MV-4-11 (cell line): ENCODE data around the gene LDB2.
A peak's percentile ranks its signal among the peaks of the same experiment; 100 is the strongest.
"Not testable (repeated sequence)": the region's sequence is repeated elsewhere in the genome, so short reads cannot be mapped to it uniquely, and the experiment has no call there.

Experiments
- DNase-seq: peaks from one replicate; lab custom pipeline; 2025; lab: John Stamatoyannopoulos, UW

The LDB2 gene

GRCh38 chr4:16544869-16545268, 353.6 kb downstream of the LDB2 start:
- no peak for DNase-seq

GRCh38 chr4:16544251-16544721, 354.2 kb downstream of the LDB2 start:
- DNase-seq, result no peak

GRCh38 chr4:16537926-16538325, 360.5 kb downstream of the LDB2 start:
- DNase-seq, result no peak

- peak; percentile 74 for DNase-seq
Observed at GRCh38 chr4:16532240-16532970, 366.0 kb downstream of the LDB2 start.

- peak; percentile 30 for DNase-seq
Observed at GRCh38 chr4:16530688-16531635, 367.5 kb downstream of the LDB2 start.

- DNase-seq, result peak; percentile 39
Observed at GRCh38 chr4:16524911-16525554, 373.4 kb downstream of the LDB2 start.

GRCh38 chr4:16524406-16524805, 374.0 kb downstream of the LDB2 start:
- no peak for DNase-seq

- DNase-seq, result not testable (repeated sequence)
Observed at GRCh38 chr4:16523526-16523925, 374.9 kb downstream of the LDB2 start.

GRCh38 chr4:16521156-16521915, 377.1 kb downstream of the LDB2 start:
- no peak for DNase-seq

GRCh38 chr4:16516796-16517439, 381.5 kb downstream of the LDB2 start:
- DNase-seq, result peak; percentile 47

- no peak for DNase-seq
Observed at GRCh38 chr4:16513876-16514275, 384.6 kb downstream of the LDB2 start.

GRCh38 chr4:16508968-16509367, 389.5 kb downstream of the LDB2 start:
- DNase-seq, result no peak

GRCh38 chr4:16505726-16506125, 392.7 kb downstream of the LDB2 start:
- no peak for DNase-seq

GRCh38 chr4:16505267-16505666, 393.2 kb downstream of the LDB2 start:
- no peak for DNase-seq

- DNase-seq, result no peak
Observed at GRCh38 chr4:16503421-16504100, 394.9 kb downstream of the LDB2 start.

GRCh38 chr4:16498978-16499377, 399.5 kb downstream of the LDB2 start:
- DNase-seq, result no peak

- DNase-seq, result no peak
Observed at GRCh38 chr4:16496501-16496900, 401.9 kb downstream of the LDB2 start.

GRCh38 chr4:16492872-16493271, 405.6 kb downstream of the LDB2 start:
- no peak for DNase-seq

- no peak for DNase-seq
Observed at GRCh38 chr4:16489226-16489625, 409.2 kb downstream of the LDB2 start.

- no peak for DNase-seq
Observed at GRCh38 chr4:16488084-16488483, 410.4 kb downstream of the LDB2 start.

- DNase-seq, result no peak
Observed at GRCh38 chr4:16484711-16485110, 413.7 kb downstream of the LDB2 start.
